OCI-LY3 (cell line): ENCODE results near the gene SECTM1.
A peak's percentile ranks its signal among the peaks of the same experiment; 100 is the strongest.

Source experiments
- H2AFZ ChIP-seq: fragments of 200-600, 300-600 bp; shearing (Covaris generic); 2 replicates; pipeline ENCODE4 v1.6.0; 2014; ENCODE audit warnings: antibody characterized with exemption, low read depth, low read length
- H3K27ac ChIP-seq: fragments of 200-600, 300-600 bp; sonication (generic); 2 replicates; pipeline ENCODE4 v1.5.1; 2014; ENCODE audit warnings: mild to moderate bottlenecking, low read length, moderate library complexity, mixed read lengths
- H3K27me3 ChIP-seq: fragments of 200-600, 300-600 bp; sonication (generic); 2 replicates; pipeline ENCODE4 v1.6.1; 2014; ENCODE audit warnings: low read depth, low read length, mixed read lengths
- H3K36me3 ChIP-seq: fragments of 200-600, 300-600 bp; sonication (generic); replicated peaks from 2 replicates; pipeline ENCODE3; 2014; ENCODE audit warnings: low read depth, low read length, mixed read lengths
- H3K4me1 ChIP-seq: fragments of 300-600, 200-600 bp; sonication (generic); 2 replicates; pipeline ENCODE4 v1.6.1; 2014; ENCODE audit warnings: low read length, mixed read lengths
- H3K4me2 ChIP-seq: fragments of 200-600, 300-600 bp; sonication (generic); 2 replicates; pipeline ENCODE4 v1.6.1; 2014; ENCODE audit warnings: low read length, mixed read lengths
- H3K4me3 ChIP-seq: fragments of 300-600, 200-600 bp; sonication (generic); 2 replicates; pipeline ENCODE4 v1.5.1; 2014; ENCODE audit warnings: antibody characterized with exemption, mild to moderate bottlenecking, low read length, moderate library complexity
- H3K79me2 ChIP-seq: fragments of 300-600, 200-600 bp; shearing (Covaris generic); 2 replicates; pipeline ENCODE4 v1.6.1; 2014; ENCODE audit warnings: mild to moderate bottlenecking, low read length, mixed read lengths
- H3K9ac ChIP-seq: fragments of 300-600, 200-600 bp; shearing (Covaris generic); 2 replicates; pipeline ENCODE4 v1.6.0; 2014; ENCODE audit warnings: mild to moderate bottlenecking, low read length, moderate library complexity
- H3K9me3 ChIP-seq: fragments of 200-600, 300-600 bp; shearing (Covaris generic); 2 replicates; pipeline ENCODE4 v1.6.1; 2014; ENCODE audit warnings: low read length, mixed read lengths; ENCODE audit not compliant: insufficient read depth
- H4K20me1 ChIP-seq: fragments of 200-600, 300-600 bp; sonication (generic); 2 replicates; pipeline ENCODE4 v1.6.1; 2016; ENCODE audit warnings: low read length, mixed read lengths; ENCODE audit not compliant: insufficient read depth
- CTCF ChIP-seq: fragments of 200-600, 300-600 bp; sonication (generic); IDR thresholded peaks from 2 replicates; pipeline ENCODE4 v1.5.1; 2014; ENCODE audit warnings: antibody characterized with exemption, low read length, low read depth
- EZH2phosphoT487 ChIP-seq: fragments of 200-600 bp; shearing (Covaris generic); IDR thresholded peaks from 2 replicates; pipeline ENCODE4 v1.6.1; 2018; ENCODE audit warnings: antibody characterized with exemption, mixed run types, low read depth

Gene SECTM1

GRCh38 chr17:82370471-82371332 is 37.1 kb upstream of the SECTM1 start:
- Histone ChIP-seq H3K79me2 (no peaks in the 10 kb centered on the region), H3K9ac (peak overlapping the region; percentile 3; the same call in 1 of the 2 replicates), H2AFZ (peak overlapping the region; percentile 71), H3K4me3 (peak overlapping the region; percentile 49), H3K36me3 (no peaks in the 10 kb centered on the region), H3K4me2 (peak overlapping the region; percentile 66), H3K27me3 (no peaks in the 10 kb centered on the region), H3K4me1 (peaks cover 24% of the 10 kb centered on the region), H4K20me1 (no peaks in the 10 kb centered on the region), H3K27ac (peak overlapping the region; percentile 11; the same call in 1 of the 2 replicates), H3K9me3 (no peaks in the 10 kb centered on the region)
- TF ChIP-seq EZH2phosphoT487 = no peak
- no peak for TF ChIP-seq CTCF

DNA sequence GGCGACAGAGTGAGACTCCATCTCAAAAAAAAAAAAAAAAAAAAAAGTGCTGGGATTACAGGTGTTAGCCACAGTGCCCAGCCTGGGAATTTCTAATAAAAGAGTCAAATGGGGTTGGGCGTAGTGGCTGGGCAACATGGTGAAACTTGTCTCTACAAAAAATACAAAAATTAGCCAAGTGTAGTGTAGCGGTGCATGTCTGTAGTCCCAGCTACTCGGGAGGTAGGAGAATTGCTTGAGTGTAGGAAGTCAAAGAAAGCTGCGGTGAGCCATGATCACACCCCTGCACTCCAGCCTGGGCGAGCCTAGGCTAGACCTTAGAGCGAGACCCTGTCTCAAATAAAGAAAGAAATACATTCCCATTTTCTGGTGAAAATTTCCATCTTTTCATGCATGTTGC is 35.6 kb upstream of the SECTM1 start:
- H3K79me2 ChIP-seq = no peaks in the 10 kb centered on the region
- no peak overlapping the region for H3K4me2 ChIP-seq
- no peaks in the 10 kb centered on the region for H4K20me1 ChIP-seq
- no peaks in the 10 kb centered on the region for H3K27me3 ChIP-seq
- no peak overlapping the region for H3K27ac ChIP-seq
- no peaks in the 10 kb centered on the region for H3K9me3 ChIP-seq
- peaks cover 24% of the 10 kb centered on the region for H3K4me1 ChIP-seq
- H3K36me3 ChIP-seq = no peaks in the 10 kb centered on the region
- H2AFZ ChIP-seq = no peak overlapping the region
- no peak overlapping the region for H3K9ac ChIP-seq
- no peak overlapping the region for H3K4me3 ChIP-seq
- TF ChIP-seq EZH2phosphoT487 = no peak
- TF ChIP-seq CTCF = no peak

DNA sequence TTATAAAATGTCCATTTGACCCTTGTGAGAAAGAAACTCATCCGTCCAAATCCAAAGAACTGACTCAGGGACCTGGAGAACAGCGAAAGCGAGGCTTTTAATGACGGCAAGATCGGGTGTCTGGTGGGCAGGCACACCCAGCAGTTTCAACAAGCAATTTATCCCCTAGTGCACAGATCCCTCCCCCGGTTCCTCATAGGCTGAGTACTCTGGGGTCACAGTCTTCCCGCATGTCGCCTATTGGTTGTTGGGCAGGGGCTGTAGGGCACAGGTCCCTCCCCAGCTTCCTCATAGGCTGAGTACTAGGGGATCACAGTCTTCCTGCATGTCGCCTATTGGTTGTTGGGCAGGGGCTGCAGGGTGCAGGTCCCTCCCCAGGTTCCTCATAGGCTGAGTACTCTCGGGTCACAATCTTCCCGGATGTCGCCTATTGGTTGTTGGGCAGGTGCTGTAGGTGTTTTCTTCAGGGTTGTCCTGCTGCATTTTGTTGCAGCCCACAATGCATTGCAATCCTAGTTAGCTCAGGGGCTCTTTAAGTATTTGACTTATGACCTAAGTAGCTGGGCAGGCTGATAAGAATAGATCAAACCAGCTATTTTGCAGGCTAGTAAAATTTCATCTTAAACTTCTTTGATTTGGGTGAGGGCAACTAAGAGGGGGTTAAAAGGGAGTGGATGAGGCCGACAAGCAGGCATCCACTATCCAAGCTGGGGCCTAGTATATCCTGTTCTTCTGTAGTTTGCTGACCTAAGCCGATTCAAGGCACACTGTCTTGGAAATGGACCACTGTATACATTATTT is 34.4 kb upstream of the SECTM1 start:
- peak overlapping the region; percentile 83 for H3K4me3 ChIP-seq
- peak overlapping the region; percentile 86 for H3K4me2 ChIP-seq
- 0 out of 2 replicates have a peak overlapping the region, but pooled peaks have one; percentile 12 for H2AFZ ChIP-seq
- peak overlapping the region; percentile 74 for H3K27ac ChIP-seq
- peak overlapping the region; percentile 94 for H3K9ac ChIP-seq
- peaks cover 24% of the 10 kb centered on the region for H3K4me1 ChIP-seq
- H3K27me3 ChIP-seq = no peaks in the 10 kb centered on the region
- no peaks in the 10 kb centered on the region for H3K9me3 ChIP-seq
- no peaks in the 10 kb centered on the region for H4K20me1 ChIP-seq
- no peaks in the 10 kb centered on the region for H3K79me2 ChIP-seq
- TF ChIP-seq EZH2phosphoT487 (no peak), CTCF (no peak)
- no peaks in the 10 kb centered on the region for H3K36me3 ChIP-seq

- Histone ChIP-seq H3K79me2 (no peaks in the 10 kb centered on the region), H3K4me1 (peaks cover 24% of the 10 kb centered on the region), H4K20me1 (no peaks in the 10 kb centered on the region), H3K27me3 (no peaks in the 10 kb centered on the region), H3K4me2 (peak overlapping the region; percentile 86), H3K9me3 (no peaks in the 10 kb centered on the region), H3K9ac (peak overlapping the region; percentile 94), H2AFZ (no peak overlapping the region), H3K36me3 (no peaks in the 10 kb centered on the region), H3K27ac (peak overlapping the region; percentile 74), H3K4me3 (peak overlapping the region; percentile 83)
- TF ChIP-seq CTCF = no peak
- no peak for TF ChIP-seq EZH2phosphoT487
Measured at GRCh38 chr17:82366749-82367148, 33.2 kb upstream of the SECTM1 start.
